Activated CD4-positive, alpha-beta T cell treated with anti-CD3 and anti-CD28 coated beads, Interleukin-2, amount 10 ng/mL, durations not matched to agents 24 days and 14 days (primary cell): ENCODE data around the gene CD40LG. TPM values are rescaled to one million over a fixed set of nuclear protein-coding genes. Genes with fewer than 3 reads are reported as not detected.

Source experiments
- DNase-seq: peaks from one replicate; pipeline ENCODE4 v3.0.0; 2022
- H3K27ac Mint-ChIP-seq: one replicate; pipeline ENCODE4 v1.8.0; 2022; ENCODE audit warnings: mild to moderate bottlenecking, mixed read lengths
- H3K27me3 Mint-ChIP-seq: one replicate; pipeline ENCODE4 v1.8.0; 2022; ENCODE audit warnings: mixed read lengths
- H3K36me3 Mint-ChIP-seq: one replicate; pipeline ENCODE4 v1.8.0; 2022; ENCODE audit warnings: low read depth, mild to moderate bottlenecking, mixed read lengths
- H3K4me1 Mint-ChIP-seq: one replicate; pipeline ENCODE4 v1.8.0; 2021; ENCODE audit warnings: mixed read lengths
- H3K4me3 Mint-ChIP-seq: one replicate; pipeline ENCODE4 v1.8.0; 2022; ENCODE audit warnings: mild to moderate bottlenecking, moderate library complexity, mixed read lengths
- H3K9me3 Mint-ChIP-seq: one replicate; pipeline ENCODE4 v1.8.0; 2021; ENCODE audit warnings: mixed read lengths
- intact Hi-C: fragments of 100-400 bp; cut with micrococcal nuclease; formaldehyde crosslinking; loops from one replicate; pipeline ENCODE4 v1.15.1; 2023
- total RNA-seq: library from RNA; stranded (reverse); gene quantifications from 2 replicates; pipeline ENCODE4 v1.2.3, GENCODE V29; 2022

Gene CD40LG
- total RNA-seq, 1 donor from 2014 or later = 181 TPM

DNA sequence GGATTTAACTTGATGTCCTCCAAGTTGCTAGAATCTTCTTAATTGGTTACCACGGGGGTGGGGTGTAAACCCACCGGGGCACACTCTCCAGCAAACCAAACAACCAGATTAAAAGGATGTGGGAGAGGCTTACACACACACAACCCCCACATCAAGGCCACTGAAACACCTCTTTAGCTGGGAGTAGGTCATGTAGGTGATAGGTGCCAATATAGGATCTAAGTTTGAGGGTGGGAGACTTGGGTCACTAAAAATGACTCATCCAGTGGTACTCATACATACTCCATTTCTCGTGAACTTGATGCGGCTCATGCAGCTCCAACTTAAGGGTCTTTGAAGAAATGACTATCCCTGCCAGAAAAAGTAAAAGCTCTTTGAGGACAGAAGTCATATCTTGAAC is 20.5 kb upstream of the CD40LG start:
- DNase-seq = peak; percentile 79

DNA sequence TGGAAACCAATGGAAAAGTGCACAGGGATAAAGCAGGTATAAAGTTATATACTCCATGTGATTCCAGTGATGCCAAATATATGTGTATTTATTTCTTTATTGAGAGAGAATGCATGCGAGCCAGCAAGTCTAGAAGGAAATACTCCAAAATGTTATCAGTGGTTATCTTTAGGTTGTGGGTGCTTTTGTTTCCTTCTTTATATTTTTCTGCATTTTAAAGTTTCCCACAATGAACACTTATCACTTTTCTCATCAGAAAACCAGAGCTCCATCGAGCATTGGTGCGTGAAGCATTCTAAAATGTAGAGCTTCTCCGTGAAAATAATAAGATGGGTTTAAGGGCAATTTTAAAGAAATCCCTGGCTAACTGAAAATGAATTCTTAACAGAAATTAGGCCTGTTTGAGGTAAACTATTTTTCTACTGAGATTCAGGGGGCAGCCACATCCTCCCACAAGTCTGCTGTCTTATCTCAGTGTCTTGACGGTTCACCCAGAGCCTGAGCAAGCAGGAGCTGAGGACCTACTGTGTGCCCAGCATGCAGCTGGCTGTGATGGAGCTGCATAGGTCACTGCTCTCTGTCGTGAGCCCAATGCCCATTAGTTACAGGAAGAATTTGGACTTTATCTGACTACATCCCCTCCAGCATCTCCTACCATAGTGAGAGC is 18.7 kb upstream of the CD40LG start:
- Mint-ChIP-seq H3K4me3 (peak overlapping the region; percentile 62), H3K36me3 (peaks cover 4% of the 10 kb centered on the region), H3K27me3 (no peaks in the 10 kb centered on the region), H3K4me1 (peaks cover 74% of the 10 kb centered on the region), H3K9me3 (peaks cover 6% of the 10 kb centered on the region), H3K27ac (peak overlapping the region; percentile 94)
- DNase-seq = peak; percentile 74
- intact Hi-C loops = no loop called here

More for the DNA sequence above, 20.5 kb upstream of the CD40LG start:
- H3K27me3 Mint-ChIP-seq = no peaks in the 10 kb centered on the region
- H3K36me3 Mint-ChIP-seq = peaks cover 8% of the 10 kb centered on the region
- H3K4me3 Mint-ChIP-seq = peak overlapping the region; percentile 57
- intact Hi-C loops = loop anchor here (1.0 kb wide), 4 partner anchors 8 to 39 kb away; no protein-coding TSS in a partner anchor
- H3K27ac Mint-ChIP-seq = peak overlapping the region; percentile 96
- peaks cover 75% of the 10 kb centered on the region for H3K4me1 Mint-ChIP-seq
- peaks cover 7% of the 10 kb centered on the region for H3K9me3 Mint-ChIP-seq

DNA sequence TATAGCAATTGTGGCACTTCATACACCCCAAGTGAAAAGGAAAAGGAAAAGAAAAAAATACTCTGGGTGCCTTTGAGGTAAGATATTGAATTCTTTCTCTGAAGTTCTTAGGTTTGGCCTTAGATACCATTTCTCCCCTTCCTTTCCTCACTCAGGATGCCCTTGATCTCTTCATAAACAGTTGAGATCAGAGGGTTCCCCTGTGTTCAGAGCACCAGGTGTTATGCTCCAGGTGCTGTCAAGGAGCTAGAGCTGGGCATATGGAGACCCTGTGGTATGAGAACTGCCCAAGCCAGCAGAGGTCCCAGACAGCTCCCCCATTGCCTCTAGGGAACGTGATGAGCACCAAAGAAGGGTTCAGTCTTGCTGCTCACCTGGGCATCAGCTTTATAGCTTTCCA is 17.1 kb upstream of the CD40LG start:
- H3K9me3 Mint-ChIP-seq = no peaks in the 10 kb centered on the region
- intact Hi-C loops = no loop called here
- peak; percentile 61 for DNase-seq
- H3K27me3 Mint-ChIP-seq = no peaks in the 10 kb centered on the region
- no peak overlapping the region for H3K4me3 Mint-ChIP-seq
- peak overlapping the region; percentile 94 for H3K27ac Mint-ChIP-seq
- H3K36me3 Mint-ChIP-seq = no peaks in the 10 kb centered on the region
- H3K4me1 Mint-ChIP-seq = peaks cover 78% of the 10 kb centered on the region

DNA sequence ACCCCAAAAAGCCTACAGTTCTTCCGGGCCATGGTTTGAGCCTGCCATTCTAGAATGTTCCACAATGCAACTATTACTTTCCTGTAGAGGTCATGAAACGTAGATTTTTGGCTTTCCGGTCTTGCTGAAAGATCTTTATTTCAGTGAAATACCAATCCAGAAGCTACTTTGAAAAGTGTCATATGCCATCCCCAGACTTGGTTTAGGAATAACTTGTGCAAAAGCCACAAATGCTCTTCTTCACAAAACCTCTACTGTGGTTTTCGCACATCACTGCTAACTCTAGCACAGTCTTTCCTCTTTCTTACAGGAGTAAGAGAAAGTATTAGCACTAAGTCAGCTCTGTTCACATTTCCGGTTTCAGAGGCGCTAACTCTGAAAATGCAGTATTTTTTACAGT is 12.7 kb upstream of the CD40LG start:
- H3K27ac Mint-ChIP-seq = peak overlapping the region; percentile 91
- no peaks in the 10 kb centered on the region for H3K27me3 Mint-ChIP-seq
- H3K9me3 Mint-ChIP-seq = no peaks in the 10 kb centered on the region
- H3K4me3 Mint-ChIP-seq = peak overlapping the region; percentile 78
- intact Hi-C loops = loop anchor here (1.0 kb wide), 2 partner anchors 8 to 12 kb away; no protein-coding TSS in a partner anchor
- peaks cover 63% of the 10 kb centered on the region for H3K4me1 Mint-ChIP-seq
- peaks cover 4% of the 10 kb centered on the region for H3K36me3 Mint-ChIP-seq
- peak; percentile 81 for DNase-seq

DNA sequence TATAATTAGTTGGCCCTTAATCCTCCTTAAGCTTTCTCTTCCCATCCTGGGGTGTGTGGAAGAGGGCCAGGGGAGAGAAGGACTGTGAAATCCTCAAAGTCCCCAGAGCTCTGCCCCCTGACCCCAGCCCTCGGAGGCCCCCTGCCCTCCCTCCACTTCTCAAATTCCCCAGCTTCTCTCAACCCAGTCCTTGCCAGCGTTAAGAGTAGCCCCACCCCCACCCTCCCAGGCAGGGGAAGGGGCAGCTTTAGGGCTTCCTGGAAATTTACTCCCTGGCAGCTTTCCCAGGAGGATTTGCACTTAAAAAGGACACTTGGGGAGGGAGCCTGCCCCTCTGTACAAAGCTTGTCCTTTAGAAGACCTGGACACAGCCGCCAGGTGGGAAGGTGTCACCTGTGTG is 11.8 kb upstream of the CD40LG start:
- H3K36me3 Mint-ChIP-seq = peaks cover 4% of the 10 kb centered on the region
- DNase-seq = no peak
- peaks cover 58% of the 10 kb centered on the region for H3K4me1 Mint-ChIP-seq
- peak overlapping the region; percentile 91 for H3K27ac Mint-ChIP-seq
- intact Hi-C loops = no loop called here
- no peaks in the 10 kb centered on the region for H3K27me3 Mint-ChIP-seq
- peak overlapping the region; percentile 78 for H3K4me3 Mint-ChIP-seq
- H3K9me3 Mint-ChIP-seq = no peaks in the 10 kb centered on the region

DNA sequence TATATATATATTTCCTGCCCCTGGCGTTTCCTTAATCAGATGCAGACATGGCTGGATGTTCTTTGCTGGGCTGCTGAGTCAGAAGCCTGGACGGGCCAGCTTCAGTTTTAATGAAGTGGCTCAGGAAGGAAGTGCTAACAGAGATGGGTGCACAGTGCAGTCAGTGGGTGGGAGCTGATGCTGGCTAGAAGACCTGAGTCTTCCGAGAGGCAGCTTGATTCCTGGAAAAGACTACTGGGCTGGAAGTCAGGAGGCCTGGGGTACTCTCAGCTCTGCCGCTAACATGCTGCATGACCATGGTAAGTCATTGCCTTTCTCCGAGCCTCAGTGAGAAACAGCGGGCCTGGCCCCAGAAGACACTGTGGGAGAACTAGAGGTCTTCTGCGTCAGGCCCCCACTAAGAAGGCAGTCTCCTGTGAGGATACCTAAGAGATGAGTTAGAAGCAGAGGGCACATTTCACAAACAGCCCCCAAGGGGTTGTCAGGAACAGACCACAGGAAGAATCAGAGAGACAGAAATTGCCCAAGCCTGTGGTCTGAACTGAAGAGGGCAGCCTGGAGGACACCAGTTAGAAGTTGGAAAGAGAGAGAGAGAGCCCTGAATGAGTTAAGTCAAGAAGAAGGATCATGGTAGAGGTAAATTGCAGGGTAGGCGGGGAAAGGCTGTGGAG is 8.3 kb upstream of the CD40LG start:
- intact Hi-C loops = no loop called here
- peaks cover 14% of the 10 kb centered on the region for H3K36me3 Mint-ChIP-seq
- H3K9me3 Mint-ChIP-seq = no peaks in the 10 kb centered on the region
- DNase-seq = no peak
- no peaks in the 10 kb centered on the region for H3K27me3 Mint-ChIP-seq
- H3K4me3 Mint-ChIP-seq = peak overlapping the region; percentile 89
- peaks cover 60% of the 10 kb centered on the region for H3K4me1 Mint-ChIP-seq
- H3K27ac Mint-ChIP-seq = peak overlapping the region; percentile 89

DNA sequence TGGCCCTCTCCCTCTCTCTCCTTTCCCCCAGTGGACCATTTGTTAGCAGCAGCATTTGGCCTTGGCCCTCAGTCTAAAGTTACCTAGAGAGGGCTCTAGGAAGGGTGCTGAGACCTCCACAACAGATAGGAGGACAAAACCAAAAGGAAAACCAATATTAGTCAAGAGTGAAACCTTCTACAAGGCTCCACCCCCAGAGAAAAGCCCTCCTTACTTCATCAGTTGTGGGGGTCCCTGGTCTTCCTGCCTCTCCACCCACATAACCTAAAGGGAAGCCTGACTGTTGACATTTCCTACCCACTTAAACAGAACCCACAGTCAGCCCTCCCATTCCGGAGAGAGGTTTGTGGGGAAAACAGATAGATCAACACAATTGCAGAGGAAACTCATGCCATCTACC is 4.7 kb upstream of the CD40LG start:
- DNase-seq = peak; percentile 73
- no peaks in the 10 kb centered on the region for H3K9me3 Mint-ChIP-seq
- peaks cover 15% of the 10 kb centered on the region for H3K36me3 Mint-ChIP-seq
- peak overlapping the region; percentile 83 for H3K27ac Mint-ChIP-seq
- intact Hi-C loops = no loop called here
- peak overlapping the region; percentile 89 for H3K4me3 Mint-ChIP-seq
- H3K4me1 Mint-ChIP-seq = peaks cover 59% of the 10 kb centered on the region
- no peaks in the 10 kb centered on the region for H3K27me3 Mint-ChIP-seq

DNA sequence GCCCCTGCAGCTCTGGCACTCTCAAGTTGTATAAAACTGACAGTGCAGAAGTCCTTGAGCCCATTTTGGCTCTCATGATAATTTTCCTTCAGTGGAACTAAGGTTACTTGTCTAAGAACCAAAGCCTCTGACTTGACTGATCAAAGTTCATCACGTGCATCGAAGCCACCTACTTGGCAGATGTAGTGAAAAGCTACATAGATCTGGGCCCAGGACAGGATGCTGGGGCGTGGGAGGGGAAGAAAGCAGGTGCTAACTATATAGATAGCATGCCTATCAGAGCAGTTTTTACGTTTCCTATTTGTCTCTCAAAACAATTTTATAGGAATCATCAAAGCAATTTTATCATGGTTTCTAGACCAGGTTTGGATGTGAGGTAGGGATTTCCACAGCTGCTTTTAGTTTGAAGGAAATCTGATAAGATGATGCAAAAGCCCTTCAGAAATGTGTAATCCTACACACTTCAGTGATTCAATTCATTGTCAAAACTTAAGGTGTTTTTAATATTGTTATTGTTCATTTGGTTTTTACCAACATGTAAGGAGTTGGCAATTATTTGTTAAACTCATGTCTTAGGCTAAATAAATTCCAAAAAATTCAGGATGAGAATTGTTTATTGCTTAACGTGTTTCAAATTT is 1.2 kb upstream of the CD40LG start:
- DNase-seq = peak; percentile 79
- peaks cover 43% of the 10 kb centered on the region for H3K4me1 Mint-ChIP-seq
- H3K27me3 Mint-ChIP-seq = no peaks in the 10 kb centered on the region
- no peaks in the 10 kb centered on the region for H3K9me3 Mint-ChIP-seq
- peaks cover 39% of the 10 kb centered on the region for H3K36me3 Mint-ChIP-seq
- peak overlapping the region; percentile 98 for H3K4me3 Mint-ChIP-seq
- peak overlapping the region; percentile 98 for H3K27ac Mint-ChIP-seq
- intact Hi-C loops = loop anchor here (1.0 to 5.0 kb wide), 7 partner anchors 11 to 281 kb away; no protein-coding TSS in a partner anchor

DNA sequence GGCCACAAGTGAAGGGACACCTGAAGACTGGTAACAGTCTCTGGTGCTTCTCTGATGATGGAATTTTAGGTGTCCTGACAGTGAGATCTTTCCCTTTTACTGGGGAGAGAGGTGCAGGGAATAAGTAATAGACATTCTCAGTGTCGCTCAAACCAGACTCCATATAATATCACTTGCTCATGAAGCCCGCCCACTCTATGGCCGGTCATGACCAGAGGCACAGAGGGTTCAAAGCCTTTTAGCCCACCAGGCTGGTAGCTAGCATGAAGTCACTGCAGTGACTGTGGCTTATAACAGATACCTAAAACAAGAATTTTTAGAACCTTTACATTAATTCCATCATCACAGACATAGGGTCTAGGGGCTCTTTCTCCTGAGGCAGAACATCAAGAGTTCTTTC is 2.9 kb downstream of the CD40LG start:
- intact Hi-C loops = loop anchor here (1.0 kb wide), 1 partner anchor 63 kb away; no protein-coding TSS in a partner anchor
- peaks cover 73% of the 10 kb centered on the region for H3K36me3 Mint-ChIP-seq
- H3K9me3 Mint-ChIP-seq = no peaks in the 10 kb centered on the region
- no peaks in the 10 kb centered on the region for H3K27me3 Mint-ChIP-seq
- H3K27ac Mint-ChIP-seq = peak overlapping the region; percentile 98
- peaks cover 45% of the 10 kb centered on the region for H3K4me1 Mint-ChIP-seq
- DNase-seq = peak; percentile 69
- H3K4me3 Mint-ChIP-seq = peak overlapping the region; percentile 98

DNA sequence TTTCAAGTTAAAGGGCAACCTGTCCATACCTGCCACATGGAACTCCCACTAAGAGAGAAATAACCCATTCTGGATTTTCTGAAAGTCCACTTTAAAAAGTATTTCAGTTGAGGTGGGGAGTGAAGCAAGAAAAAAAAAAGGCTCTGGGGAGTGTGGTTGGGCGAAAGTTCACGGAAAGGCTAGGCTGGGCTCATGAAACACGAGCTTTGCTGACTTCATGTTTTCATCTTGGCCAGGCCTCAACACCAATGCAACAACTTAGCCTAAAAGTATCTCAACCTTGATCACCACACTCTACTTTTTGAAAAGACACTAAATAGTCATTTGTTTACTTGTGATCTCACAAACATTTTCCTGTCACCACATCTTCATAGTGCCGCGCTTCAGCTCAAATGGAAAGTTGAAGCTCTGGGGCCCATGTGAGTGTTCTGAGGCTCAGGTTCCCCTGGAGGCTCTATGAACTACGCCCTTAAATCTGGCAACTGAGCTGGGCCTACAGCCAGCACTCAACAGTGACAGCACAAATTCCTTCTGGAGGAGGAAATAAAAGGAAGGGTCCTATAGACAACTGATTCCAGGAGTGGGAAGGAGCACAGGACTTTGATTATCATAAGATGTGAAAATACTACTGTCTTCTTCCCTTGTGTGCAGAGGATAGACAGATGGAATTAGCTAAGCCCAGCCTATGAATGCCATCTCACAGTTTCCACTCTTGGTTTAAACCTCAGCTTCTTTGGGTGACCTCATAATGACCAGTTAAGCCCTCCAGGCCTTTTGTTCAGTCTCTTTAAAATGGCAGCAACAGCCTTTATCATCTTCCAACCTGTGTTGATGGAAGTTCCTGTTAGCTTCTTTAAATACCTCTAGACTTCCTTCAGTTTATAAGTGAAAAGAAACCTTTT is 5.1 kb downstream of the CD40LG start:
- H3K4me3 Mint-ChIP-seq = peak overlapping the region; percentile 98
- intact Hi-C loops = loop anchor here (1.0 kb wide), 1 partner anchor 34 kb away; no protein-coding TSS in a partner anchor
- H3K27me3 Mint-ChIP-seq = no peaks in the 10 kb centered on the region
- peaks cover 93% of the 10 kb centered on the region for H3K36me3 Mint-ChIP-seq
- DNase-seq = peak; percentile 80
- peak overlapping the region; percentile 98 for H3K27ac Mint-ChIP-seq
- no peaks in the 10 kb centered on the region for H3K9me3 Mint-ChIP-seq
- H3K4me1 Mint-ChIP-seq = peaks cover 45% of the 10 kb centered on the region

DNA sequence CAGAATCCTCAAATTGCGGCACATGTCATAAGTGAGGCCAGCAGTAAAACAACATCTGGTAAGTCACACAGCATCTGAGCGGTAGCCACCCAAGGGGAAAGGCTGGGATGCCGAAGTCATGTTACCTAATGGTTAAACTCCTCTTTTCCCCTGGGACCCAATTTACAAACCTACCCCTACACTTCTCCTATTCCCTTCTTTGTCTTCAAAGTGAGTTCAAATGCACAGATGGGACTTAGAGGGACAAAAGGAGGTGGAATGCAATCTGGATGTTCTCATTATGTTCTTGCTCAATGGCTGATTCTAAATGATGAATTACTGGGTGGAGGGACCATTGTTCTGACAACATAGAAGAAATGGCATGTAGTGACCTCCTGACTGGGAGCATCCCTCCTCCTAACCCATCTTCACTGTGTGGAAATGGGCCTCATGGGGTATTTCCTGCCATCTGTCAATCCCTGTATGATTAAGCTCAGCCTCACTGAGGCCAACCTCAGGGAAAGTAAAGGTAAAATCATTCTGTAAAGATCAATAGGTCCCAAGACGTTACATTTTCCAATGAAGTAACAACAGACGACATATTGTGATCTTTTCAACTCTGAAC is 8.5 kb downstream of the CD40LG start:
- Mint-ChIP-seq H3K9me3 (no peaks in the 10 kb centered on the region), H3K36me3 (peaks cover 90% of the 10 kb centered on the region), H3K27ac (peak overlapping the region; percentile 98), H3K27me3 (no peaks in the 10 kb centered on the region), H3K4me3 (peak overlapping the region; percentile 98), H3K4me1 (peaks cover 71% of the 10 kb centered on the region)
- peak; percentile 63 for DNase-seq
- intact Hi-C loops = no loop called here

DNA sequence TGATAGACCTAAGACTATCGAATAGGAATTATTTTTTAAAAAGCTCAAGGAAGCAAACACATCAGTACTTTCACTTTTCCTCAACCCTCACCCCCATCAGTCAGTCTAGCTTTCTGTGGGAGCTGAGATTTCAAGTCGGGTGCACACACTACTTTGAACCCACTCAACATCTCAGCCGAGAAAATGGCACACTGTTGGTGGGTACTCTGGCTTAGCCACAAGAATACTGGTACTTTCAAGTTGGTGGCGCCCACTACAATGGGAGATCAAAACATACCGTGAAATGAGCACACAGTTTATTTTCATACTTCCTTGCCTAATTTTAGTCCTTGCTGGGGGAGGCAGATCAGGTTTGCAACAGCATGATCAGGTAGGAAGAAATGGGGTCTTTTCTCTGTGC is 10.2 kb downstream of the CD40LG start:
- peak; percentile 75 for DNase-seq
- peak overlapping the region; percentile 98 for H3K4me3 Mint-ChIP-seq
- H3K36me3 Mint-ChIP-seq = peaks cover 84% of the 10 kb centered on the region
- intact Hi-C loops = loop anchor here (1.0 to 2.0 kb wide), 3 partner anchors 11 to 31 kb away; no protein-coding TSS in a partner anchor
- H3K27ac Mint-ChIP-seq = peak overlapping the region; percentile 98
- H3K9me3 Mint-ChIP-seq = no peaks in the 10 kb centered on the region
- no peaks in the 10 kb centered on the region for H3K27me3 Mint-ChIP-seq
- H3K4me1 Mint-ChIP-seq = peaks cover 70% of the 10 kb centered on the region

DNA sequence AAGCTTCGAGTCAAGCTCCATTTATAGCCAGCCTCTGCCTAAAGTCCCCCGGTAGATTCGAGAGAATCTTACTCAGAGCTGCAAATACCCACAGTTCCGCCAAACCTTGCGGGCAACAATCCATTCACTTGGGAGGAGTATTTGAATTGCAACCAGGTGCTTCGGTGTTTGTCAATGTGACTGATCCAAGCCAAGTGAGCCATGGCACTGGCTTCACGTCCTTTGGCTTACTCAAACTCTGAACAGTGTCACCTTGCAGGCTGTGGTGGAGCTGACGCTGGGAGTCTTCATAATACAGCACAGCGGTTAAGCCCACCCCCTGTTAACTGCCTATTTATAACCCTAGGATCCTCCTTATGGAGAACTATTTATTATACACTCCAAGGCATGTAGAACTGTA is 11.2 kb downstream of the CD40LG start:
- Mint-ChIP-seq H3K27me3 (no peaks in the 10 kb centered on the region), H3K9me3 (peaks cover 5% of the 10 kb centered on the region), H3K36me3 (peaks cover 81% of the 10 kb centered on the region), H3K27ac (peak overlapping the region; percentile 98), H3K4me3 (peak overlapping the region; percentile 98), H3K4me1 (peaks cover 73% of the 10 kb centered on the region)
- DNase-seq = peak; percentile 72
- intact Hi-C loops = loop anchor here (2.0 kb wide), 1 partner anchor 30 kb away; no protein-coding TSS in a partner anchor
